ENCODE measurements around the gene NOG.

The NOG gene

DNA sequence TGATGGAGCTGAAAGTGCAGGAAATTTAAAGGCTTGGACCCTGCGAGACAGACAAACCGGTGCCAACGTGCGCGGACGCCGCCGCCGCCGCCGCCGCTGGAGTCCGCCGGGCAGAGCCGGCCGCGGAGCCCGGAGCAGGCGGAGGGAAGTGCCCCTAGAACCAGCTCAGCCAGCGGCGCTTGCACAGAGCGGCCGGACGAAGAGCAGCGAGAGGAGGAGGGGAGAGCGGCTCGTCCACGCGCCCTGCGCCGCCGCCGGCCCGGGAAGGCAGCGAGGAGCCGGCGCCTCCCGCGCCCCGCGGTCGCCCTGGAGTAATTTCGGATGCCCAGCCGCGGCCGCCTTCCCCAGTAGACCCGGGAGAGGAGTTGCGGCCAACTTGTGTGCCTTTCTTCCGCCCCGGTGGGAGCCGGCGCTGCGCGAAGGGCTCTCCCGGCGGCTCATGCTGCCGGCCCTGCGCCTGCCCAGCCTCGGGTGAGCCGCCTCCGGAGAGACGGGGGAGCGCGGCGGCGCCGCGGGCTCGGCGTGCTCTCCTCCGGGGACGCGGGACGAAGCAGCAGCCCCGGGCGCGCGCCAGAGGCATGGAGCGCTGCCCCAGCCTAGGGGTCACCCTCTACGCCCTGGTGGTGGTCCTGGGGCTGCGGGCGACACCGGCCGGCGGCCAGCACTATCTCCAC, at the start of gene NOG:
Gene NOG (plus strand): TSS at position 54 of the 674 bp plus-strand sequence. CDS start 525 bp downstream, at position 579.
- TF ChIP-seq, protein P1, sequence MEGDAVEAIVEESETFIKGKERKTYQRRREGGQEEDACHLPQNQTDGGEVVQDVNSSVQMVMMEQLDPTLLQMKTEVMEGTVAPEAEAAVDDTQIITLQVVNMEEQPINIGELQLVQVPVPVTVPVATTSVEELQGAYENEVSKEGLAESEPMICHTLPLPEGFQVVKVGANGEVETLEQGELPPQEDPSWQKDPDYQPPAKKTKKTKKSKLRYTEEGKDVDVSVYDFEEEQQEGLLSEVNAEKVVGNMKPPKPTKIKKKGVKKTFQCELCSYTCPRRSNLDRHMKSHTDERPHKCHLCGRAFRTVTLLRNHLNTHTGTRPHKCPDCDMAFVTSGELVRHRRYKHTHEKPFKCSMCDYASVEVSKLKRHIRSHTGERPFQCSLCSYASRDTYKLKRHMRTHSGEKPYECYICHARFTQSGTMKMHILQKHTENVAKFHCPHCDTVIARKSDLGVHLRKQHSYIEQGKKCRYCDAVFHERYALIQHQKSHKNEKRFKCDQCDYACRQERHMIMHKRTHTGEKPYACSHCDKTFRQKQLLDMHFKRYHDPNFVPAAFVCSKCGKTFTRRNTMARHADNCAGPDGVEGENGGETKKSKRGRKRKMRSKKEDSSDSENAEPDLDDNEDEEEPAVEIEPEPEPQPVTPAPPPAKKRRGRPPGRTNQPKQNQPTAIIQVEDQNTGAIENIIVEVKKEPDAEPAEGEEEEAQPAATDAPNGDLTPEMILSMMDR (IDR thresholded peaks at IDR 0.05; ENCODE audit: borderline replicate concordance, control extremely low read depth, extremely low read depth, insufficient read depth, missing control alignments) = no peak
- DNase-seq (ENCODE audit: low spot score) = peak; percentile 62
- in situ Hi-C loops (cut with MboI; ENCODE audit: low sequenced_read_pairs, unreplicated experiment) = no loop called here

DNA sequence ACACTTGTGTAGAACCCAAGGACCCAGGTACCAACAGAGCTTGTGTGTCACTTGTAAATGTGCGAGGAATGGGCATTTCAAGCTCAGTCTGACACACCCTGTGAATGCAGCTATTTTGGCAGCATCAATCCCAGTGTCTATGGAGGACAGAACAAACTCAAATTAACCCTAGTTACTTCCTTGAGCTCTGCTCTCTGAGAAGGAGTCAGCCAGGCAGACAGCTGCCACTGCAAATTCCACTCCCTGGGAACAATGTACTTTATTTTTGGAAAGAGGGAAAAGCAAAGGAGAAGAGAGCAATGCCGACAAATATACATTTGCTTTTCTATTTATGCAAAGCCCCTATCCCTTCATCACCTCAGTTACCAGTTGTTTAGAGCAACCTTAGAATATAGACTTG, 48.4 kb upstream of the NOG start:
- in situ Hi-C loops (cut with MboI; ENCODE audit: low sequenced_read_pairs, unreplicated experiment) = no loop called here
- DNase-seq (ENCODE audit: low spot score) = no peak
- TF ChIP-seq, protein P1 (IDR thresholded peaks at IDR 0.05; ENCODE audit: borderline replicate concordance, control extremely low read depth, extremely low read depth, insufficient read depth, missing control alignments) = no peak

DNA sequence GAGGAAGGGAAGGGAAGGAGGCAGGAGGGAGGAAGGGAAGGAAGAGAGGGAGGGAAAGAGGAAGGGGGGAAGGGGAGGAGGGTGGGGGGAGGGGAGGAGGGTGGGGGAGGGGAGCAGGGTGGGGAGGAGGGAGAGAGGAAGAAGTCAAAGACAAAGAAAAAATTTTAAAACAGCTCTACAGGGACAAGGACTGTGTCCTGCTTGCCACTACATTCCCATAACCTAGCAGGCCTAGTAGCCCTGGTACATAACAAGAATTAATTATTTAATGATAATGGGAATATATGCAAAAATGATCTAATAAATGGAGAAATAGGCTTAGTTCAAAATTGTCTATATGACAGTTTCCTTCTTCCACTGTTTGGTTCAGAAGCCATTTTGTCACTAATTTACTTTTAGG, 47.6 kb upstream of the NOG start:
- no peak for DNase-seq (ENCODE audit: low spot score)
- TF ChIP-seq, protein P1 (IDR thresholded peaks at IDR 0.05; ENCODE audit: borderline replicate concordance, control extremely low read depth, extremely low read depth, insufficient read depth, missing control alignments) = no peak
- in situ Hi-C loops (cut with MboI; ENCODE audit: low sequenced_read_pairs, unreplicated experiment) = no loop called here

DNA sequence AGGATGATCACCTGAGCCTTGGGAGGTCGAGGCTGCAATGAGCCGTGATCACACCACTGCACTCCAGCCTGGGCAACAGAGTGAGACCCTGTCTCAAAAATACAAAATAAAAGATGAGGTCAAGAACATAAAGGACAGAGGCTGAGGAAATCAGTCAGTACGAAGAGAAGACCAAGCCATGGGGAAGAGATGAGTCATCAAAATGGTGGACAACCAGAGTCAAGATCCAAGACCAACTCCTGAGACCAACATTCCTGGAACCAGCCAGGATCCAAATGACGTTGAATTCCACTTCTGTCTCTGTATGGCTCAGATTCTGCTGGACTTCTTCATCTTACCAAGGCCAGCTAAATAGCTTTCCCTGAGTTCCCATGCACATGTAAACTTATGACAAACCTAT, 44.8 kb upstream of the NOG start:
- TF ChIP-seq, protein P1 (IDR thresholded peaks at IDR 0.05; ENCODE audit: borderline replicate concordance, control extremely low read depth, extremely low read depth, insufficient read depth, missing control alignments) = no peak
- in situ Hi-C loops (cut with MboI; ENCODE audit: low sequenced_read_pairs, unreplicated experiment) = no loop called here
- no peak for DNase-seq (ENCODE audit: low spot score)

DNA sequence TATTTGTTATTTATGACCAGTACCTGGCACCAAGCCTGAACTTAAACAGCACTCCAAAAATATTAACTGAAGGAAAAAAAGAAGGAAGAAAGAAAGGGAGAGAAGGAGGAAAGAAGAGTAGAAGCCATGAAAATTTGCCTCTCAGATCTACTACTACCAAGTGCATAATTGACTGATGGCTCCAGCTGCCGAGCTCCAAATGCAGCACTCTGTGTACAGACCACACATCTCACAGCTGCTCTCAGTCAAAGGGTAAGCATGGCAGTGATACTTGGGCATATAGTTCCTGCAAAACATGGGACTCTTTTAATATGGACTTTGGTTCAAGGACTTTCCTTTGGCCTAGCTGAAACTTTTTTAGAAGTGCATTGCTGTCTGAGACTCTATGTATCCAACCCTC, 44.0 kb upstream of the NOG start:
- TF ChIP-seq, protein P1 (IDR thresholded peaks at IDR 0.05; ENCODE audit: borderline replicate concordance, control extremely low read depth, extremely low read depth, insufficient read depth, missing control alignments) = no peak
- DNase-seq (ENCODE audit: low spot score) = no peak
- in situ Hi-C loops (cut with MboI; ENCODE audit: low sequenced_read_pairs, unreplicated experiment) = no loop called here

DNA sequence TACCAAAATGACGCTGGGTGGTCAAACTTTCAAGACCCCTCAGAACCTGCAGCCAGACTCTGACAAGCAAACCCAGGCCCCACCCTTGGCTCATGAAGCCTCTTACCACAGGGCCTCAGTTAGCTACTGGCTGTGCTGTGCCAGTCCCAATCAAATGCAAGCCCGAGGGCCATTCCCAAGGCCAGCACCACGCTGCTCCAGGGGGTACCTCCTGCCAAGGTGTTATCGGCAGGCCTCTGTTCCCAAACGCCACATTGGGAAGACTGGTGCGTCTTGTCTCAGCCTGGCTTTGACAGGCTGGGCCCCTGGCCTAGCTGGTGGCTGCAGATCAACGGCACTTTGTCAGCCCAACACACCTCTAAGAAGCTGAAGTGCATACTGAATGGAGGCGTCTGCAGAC, 35.8 kb upstream of the NOG start:
- in situ Hi-C loops (cut with MboI; ENCODE audit: low sequenced_read_pairs, unreplicated experiment) = no loop called here
- TF ChIP-seq, protein P1 (IDR thresholded peaks at IDR 0.05; ENCODE audit: borderline replicate concordance, control extremely low read depth, extremely low read depth, insufficient read depth, missing control alignments) = no peak
- no peak for DNase-seq (ENCODE audit: low spot score)
